ENCODE results near the gene KIAA1328. TPM values are rescaled to one million over a fixed set of nuclear protein-coding genes. Genes with fewer than 3 reads are reported as not detected.

KIAA1328 gene
- total and polyA plus RNA-seq, 8 donors, result 1.9 to 21.7 (median 10.7) TPM

GRCh38 chr18:36835927-36836326 is 7.0 kb downstream of the KIAA1328 start:
- H3K27ac ChIP-seq, result no peak overlapping the region
- TF ChIP-seq POLR2A (IDR thresholded peaks at IDR 0.05), result no peak
- no peak for TF ChIP-seq EP300 (IDR thresholded peaks at IDR 0.05)
- no peak for TF ChIP-seq CTCF (IDR thresholded peaks at IDR 0.05)
- H3K36me3 ChIP-seq, result peaks cover 0 to 31% (median 17%) of the 10 kb centered on the region in 4 donors
- 92 to 98% (median 96%) methylated on average over 1 of the region's 1 CpG for WGBS, 5 donors
- intact Hi-C loops (cut with DNase I; ENCODE audit: low total_unique reads), result no loop called here
- H3K4me3 ChIP-seq, result no peak overlapping the region
- peaks cover 0 to 13% (median under 1%) of the 10 kb centered on the region in 4 donors for H3K4me1 ChIP-seq
- DNase-seq, result no peak
- no peaks in the 10 kb centered on the region for H3K27me3 ChIP-seq
- no peaks in the 10 kb centered on the region for H3K9me3 ChIP-seq

GRCh38 chr18:36839835-36840234 is 10.9 kb downstream of the KIAA1328 start:
- WGBS, 5 donors, result 93 to 99% (median 96%) methylated on average over 4 of the region's 4 CpGs
- Histone ChIP-seq H3K9me3 (no peaks in the 10 kb centered on the region), H3K27me3 (no peaks in the 10 kb centered on the region), H3K27ac (no peak overlapping the region), H3K36me3 (peaks cover 0 to 35% (median 21%) of the 10 kb centered on the region in 4 donors), H3K4me3 (no peak overlapping the region), H3K4me1 (no peaks in the 10 kb centered on the region)
- DNase-seq, result no peak
- intact Hi-C loops (cut with DNase I; ENCODE audit: low total_unique reads), result no loop called here
- TF ChIP-seq POLR2AphosphoS5 (IDR thresholded peaks at IDR 0.05), result no peak

GRCh38 chr18:36843199-36843598 is 14.3 kb downstream of the KIAA1328 start:
- TF ChIP-seq EP300 (IDR thresholded peaks at IDR 0.05), result no peak
- no peak for TF ChIP-seq CTCF (IDR thresholded peaks at IDR 0.05)
- no peak for TF ChIP-seq POLR2A (IDR thresholded peaks at IDR 0.05)
- no peak for TF ChIP-seq POLR2AphosphoS5 (IDR thresholded peaks at IDR 0.05)

GRCh38 chr18:36843784-36844183 is 14.9 kb downstream of the KIAA1328 start:
- TF ChIP-seq POLR2A (IDR thresholded peaks at IDR 0.05) (no peak), POLR2AphosphoS5 (IDR thresholded peaks at IDR 0.05) (no peak), EP300 (IDR thresholded peaks at IDR 0.05) (no peak), CTCF (IDR thresholded peaks at IDR 0.05) (no peak)

More at GRCh38 chr18:36843199-36843598, 14.3 kb downstream of the KIAA1328 start:
- intact Hi-C loops (cut with DNase I; ENCODE audit: low total_unique reads), result no loop called here
- WGBS, 5 donors, result 96 to 98% (median 98%) methylated on average over 5 of the region's 5 CpGs
- DNase-seq, result no peak
- Histone ChIP-seq H3K4me3 (no peak overlapping the region), H3K36me3 (peaks cover 0 to 25% (median 11%) of the 10 kb centered on the region in 4 donors), H3K27ac (no peak overlapping the region), H3K27me3 (no peaks in the 10 kb centered on the region), H3K4me1 (no peaks in the 10 kb centered on the region), H3K9me3 (no peaks in the 10 kb centered on the region)

GRCh38 chr18:36848609-36849008 is 19.7 kb downstream of the KIAA1328 start:
- 90 to 100% (median 97%) methylated on average over 2 of the region's 2 CpGs for WGBS, 5 donors
- DNase-seq, result no peak
- intact Hi-C loops (cut with DNase I; ENCODE audit: low total_unique reads), result no loop called here
- H3K27me3 ChIP-seq, result no peaks in the 10 kb centered on the region
- TF ChIP-seq EP300 (IDR thresholded peaks at IDR 0.05), result no peak
- peaks cover 0 to 11% (median 2%) of the 10 kb centered on the region in 4 donors for H3K9me3 ChIP-seq
- no peaks in the 10 kb centered on the region for H3K4me1 ChIP-seq
- no peak overlapping the region for H3K27ac ChIP-seq
- H3K4me3 ChIP-seq, result no peak overlapping the region
- H3K36me3 ChIP-seq, result peaks cover 0 to 8% (median 6%) of the 10 kb centered on the region in 4 donors

More at GRCh38 chr18:36843784-36844183, 14.9 kb downstream of the KIAA1328 start:
- Histone ChIP-seq H3K9me3 (no peaks in the 10 kb centered on the region), H3K27me3 (no peaks in the 10 kb centered on the region), H3K27ac (no peak overlapping the region), H3K4me3 (no peak overlapping the region), H3K4me1 (no peaks in the 10 kb centered on the region), H3K36me3 (peaks cover 0 to 20% (median 11%) of the 10 kb centered on the region in 4 donors)
- intact Hi-C loops (cut with DNase I; ENCODE audit: low total_unique reads), result no loop called here
- 56 to 77% (median 70%) methylated on average over 2 of the region's 2 CpGs for WGBS, 5 donors
- no peak for DNase-seq

Measured in stomach (tissue), 9 donors.